Dedifferentiated amniotic fluid mesenchymal stem cell (primary cell): ENCODE measurements around the gene LYRM1.
"Not testable (repeated sequence)": the region's sequence is repeated elsewhere in the genome, so short reads cannot be mapped to it uniquely, and the experiment has no call there.

ENCODE experiments used
- DNase-seq: peaks from one replicate; pipeline ENCODE4 v3.0.0-alpha.2; 2016; ENCODE audit errors: extremely low spot score

LYRM1 gene

GRCh38 chr16:20937736-20938135 lies 37.2 kb downstream of the LYRM1 start:
- no peak for DNase-seq

GRCh38 chr16:20938426-20938825 lies 37.9 kb downstream of the LYRM1 start:
- no peak for DNase-seq

- DNase-seq = no peak
Observed at GRCh38 chr16:20939611-20940010, 39.0 kb downstream of the LYRM1 start.

- no peak for DNase-seq
Observed at GRCh38 chr16:20940871-20941635, 40.5 kb downstream of the LYRM1 start.

GRCh38 chr16:20941636-20941926 lies 41.0 kb downstream of the LYRM1 start:
- no peak for DNase-seq

GRCh38 chr16:20942256-20942655 lies 41.7 kb downstream of the LYRM1 start:
- DNase-seq = no peak

- DNase-seq = no peak
Observed at GRCh38 chr16:20944861-20945574, 44.4 kb downstream of the LYRM1 start.

GRCh38 chr16:20945575-20945875 lies 45.0 kb downstream of the LYRM1 start:
- DNase-seq = not testable (repeated sequence)

GRCh38 chr16:20946015-20946629 lies 45.6 kb downstream of the LYRM1 start:
- DNase-seq = no peak

- DNase-seq = no peak
Observed at GRCh38 chr16:20948444-20948843, 47.9 kb downstream of the LYRM1 start.

- no peak for DNase-seq
Observed at GRCh38 chr16:20949660-20950059, 49.1 kb downstream of the LYRM1 start.

- no peak for DNase-seq
Observed at GRCh38 chr16:20950294-20950693, 49.7 kb downstream of the LYRM1 start.

- DNase-seq = no peak
Observed at GRCh38 chr16:20952139-20952920, 51.8 kb downstream of the LYRM1 start.

- DNase-seq = no peak
Observed at GRCh38 chr16:20954574-20954973, 54.0 kb downstream of the LYRM1 start.

GRCh38 chr16:20956319-20956718 lies 55.7 kb downstream of the LYRM1 start:
- DNase-seq = peak; percentile 31

GRCh38 chr16:20957153-20957552 lies 56.6 kb downstream of the LYRM1 start:
- no peak for DNase-seq

GRCh38 chr16:20960899-20961298 lies 60.3 kb downstream of the LYRM1 start:
- DNase-seq = no peak

GRCh38 chr16:20968765-20969164 lies 68.2 kb downstream of the LYRM1 start:
- no peak for DNase-seq

- DNase-seq = no peak
Observed at GRCh38 chr16:20969386-20969785, 68.8 kb downstream of the LYRM1 start.

GRCh38 chr16:20971401-20971800 lies 70.8 kb downstream of the LYRM1 start:
- no peak for DNase-seq

GRCh38 chr16:20973201-20973600 lies 72.6 kb downstream of the LYRM1 start:
- DNase-seq = not testable (repeated sequence)
